Uterus (tissue), 4 donors: ENCODE measurements around the gene MINK1. TPM values are rescaled to one million over a fixed set of nuclear protein-coding genes. Genes with fewer than 3 reads are reported as not detected.
"Not testable (repeated sequence)": the region's sequence is repeated elsewhere in the genome, so short reads cannot be mapped to it uniquely, and the experiment has no call there.

Experiments used
- DNase-seq, 2 donors: peaks; one replicate each; pipeline ENCODE4 v3.0.0-alpha.2; 2019 to 2020
- H3K27ac ChIP-seq, 2 donors: fragments of 200-600 bp; sonication (generic); 1 replicate in 1 of 2; 2 replicates in 1 of 2; pipeline ENCODE4 v1.5.1; 2016 to 2018
- H3K27me3 ChIP-seq, 2 donors: fragments of 200-600 bp; sonication (generic); one replicate each; pipeline ENCODE4 v1.5.1; 2018 to 2019; ENCODE audit warnings: control low read depth in 1 of 2
- H3K36me3 ChIP-seq, 2 donors: fragments of 200-600 bp; sonication (generic); one replicate each; pipeline ENCODE4 v1.5.1; 2019; ENCODE audit warnings: control low read depth in 1 of 2
- H3K4me1 ChIP-seq, 2 donors: fragments of 200-600 bp; sonication (generic); one replicate each; pipeline ENCODE4 v1.5.1; 2018 to 2019; ENCODE audit warnings: control low read depth in 1 of 2
- H3K4me3 ChIP-seq, 2 donors: fragments of 200-600 bp; sonication (generic); 1 replicate in 1 of 2; 2 replicates in 1 of 2; pipeline ENCODE4 v1.5.1; 2018 to 2019; ENCODE audit warnings: mild to moderate bottlenecking in 1 of 2
- H3K9me3 ChIP-seq, 2 donors: fragments of 200-600 bp; sonication (generic); one replicate each; pipeline ENCODE4 v1.5.1; 2019; ENCODE audit warnings: control low read depth in 1 of 2
- CTCF ChIP-seq, 4 experiments: fragments of 200-600 bp in 2 of 4; fragments of 450-650 bp in 2 of 4; sonication (generic) in 2 of 4; IDR thresholded peaks; one replicate each; pipeline ENCODE4 v1.5.1; 2016 to 2019; ENCODE audit warnings: antibody characterized with exemption in 4 of 4, mild to moderate bottlenecking in 2 of 4, moderate library complexity in 1 of 4
- POLR2A ChIP-seq, 2 donors: fragments of 450-650 bp; IDR thresholded peaks; one replicate each; pipeline ENCODE4 v1.6.1; 2016; ENCODE audit warnings: antibody characterized with exemption in 2 of 2, mild to moderate bottlenecking in 1 of 2, moderate library complexity in 1 of 2
- intact Hi-C: fragments of 100-400 bp; cut with DNase I; formaldehyde crosslinking; loops from one replicate; pipeline ENCODE4 v1.15.1; 2023; ENCODE audit warnings: low total_unique reads
- total RNA-seq, 4 donors: library from RNA; depleted of rRNA in 3 of 4; stranded (reverse); fragments of >200 nt in 3 of 4; gene quantifications; one replicate each; pipeline versions ENCODE4 v1.1.0 to v1.2.4, GENCODE V29; 2014 to 2023
- donor health status: DM: yes; HTN: yes; CAD: no.

Gene MINK1
- total RNA-seq, 4 donors from 2014 or later = 17.9 to 99.2 (median 27.9) TPM

GRCh38 chr17:4919511-4920047 is 86.4 kb downstream of the MINK1 start:
- Histone ChIP-seq H3K27ac (no peak overlapping the region), H3K27me3 (no peaks in the 10 kb centered on the region), H3K4me1 (no peaks in the 10 kb centered on the region), H3K9me3 (no peaks in the 10 kb centered on the region), H3K36me3 (no peaks in the 10 kb centered on the region), H3K4me3 (no peak overlapping the region)
- intact Hi-C loops = loop anchor here (10.0 kb wide), 1 partner anchor 145 kb away; no protein-coding TSS in a partner anchor
- no peak for TF ChIP-seq CTCF (IDR thresholded peaks at IDR 0.05)
- TF ChIP-seq POLR2A (IDR thresholded peaks at IDR 0.05) = no peak
- DNase-seq = no peak

- H3K27ac ChIP-seq = no peak overlapping the region
- TF ChIP-seq POLR2A (IDR thresholded peaks at IDR 0.05) (no peak), CTCF (IDR thresholded peaks at IDR 0.05) (no peak)
- H3K4me3 ChIP-seq = no peak overlapping the region
- H3K4me1 ChIP-seq = no peaks in the 10 kb centered on the region
- intact Hi-C loops = no loop called here
- no peaks in the 10 kb centered on the region for H3K27me3 ChIP-seq
- no peaks in the 10 kb centered on the region for H3K36me3 ChIP-seq
- H3K9me3 ChIP-seq = no peaks in the 10 kb centered on the region
- DNase-seq = no peak
Observed at GRCh38 chr17:4920351-4921048, 87.4 kb downstream of the MINK1 start.

GRCh38 chr17:4921320-4921719 is 88.2 kb downstream of the MINK1 start:
- intact Hi-C loops = no loop called here

GRCh38 chr17:4926577-4927335 is 93.6 kb downstream of the MINK1 start:
- DNase-seq, H3K4me1 ChIP-seq, H3K27ac ChIP-seq, H3K27me3 ChIP-seq, H3K36me3 ChIP-seq, H3K9me3 ChIP-seq, intact Hi-C loops, H3K4me3 ChIP-seq: not testable (repeated sequence)

More at GRCh38 chr17:4921320-4921719, 88.2 kb downstream of the MINK1 start:
- Histone ChIP-seq H3K27ac (no peak overlapping the region), H3K4me1 (no peaks in the 10 kb centered on the region), H3K27me3 (no peaks in the 10 kb centered on the region), H3K4me3 (no peak overlapping the region), H3K36me3 (no peaks in the 10 kb centered on the region), H3K9me3 (no peaks in the 10 kb centered on the region)
- no peak for DNase-seq
- no peak for TF ChIP-seq POLR2A (IDR thresholded peaks at IDR 0.05)
- TF ChIP-seq CTCF (IDR thresholded peaks at IDR 0.05) = no peak

- intact Hi-C loops = no loop called here
- no peak overlapping the region for H3K4me3 ChIP-seq
- no peaks in the 10 kb centered on the region for H3K27me3 ChIP-seq
- no peak for DNase-seq
- no peak overlapping the region for H3K27ac ChIP-seq
- H3K36me3 ChIP-seq = no peaks in the 10 kb centered on the region
- H3K9me3 ChIP-seq = no peaks in the 10 kb centered on the region
- TF ChIP-seq POLR2A (IDR thresholded peaks at IDR 0.05) = no peak
- no peak for TF ChIP-seq CTCF (IDR thresholded peaks at IDR 0.05)
- no peaks in the 10 kb centered on the region for H3K4me1 ChIP-seq
Observed at GRCh38 chr17:4928881-4929280, 95.7 kb downstream of the MINK1 start.
